RKO (cell line): ENCODE data around the gene ASAP2.

ENCODE experiments used
- DNase-seq: peaks from one replicate; pipeline ENCODE4 v3.0.0-alpha.2; 2016; ENCODE audit warnings: low spot score

Gene ASAP2

DNA sequence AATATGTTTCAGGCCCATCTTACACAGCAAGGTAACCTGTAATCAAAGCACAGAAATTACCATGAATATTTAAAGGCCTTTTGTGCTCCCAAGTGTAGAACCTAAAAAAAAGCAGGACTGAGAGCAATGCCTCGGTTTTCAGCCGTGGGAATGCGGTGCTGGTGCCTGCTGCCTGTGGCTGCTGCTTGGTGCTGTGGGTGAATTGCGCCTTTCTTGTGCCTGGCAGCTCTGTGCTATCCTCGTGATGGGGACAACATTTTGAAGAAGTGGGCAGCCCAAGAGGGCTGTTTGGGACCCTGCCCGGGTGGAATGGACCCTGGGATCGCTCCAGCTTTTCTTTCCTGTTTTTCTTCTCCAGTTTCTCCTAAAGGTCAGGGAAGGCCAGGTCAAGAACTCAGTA, 91.2 kb downstream of the ASAP2 start:
- DNase-seq: no peak

DNA sequence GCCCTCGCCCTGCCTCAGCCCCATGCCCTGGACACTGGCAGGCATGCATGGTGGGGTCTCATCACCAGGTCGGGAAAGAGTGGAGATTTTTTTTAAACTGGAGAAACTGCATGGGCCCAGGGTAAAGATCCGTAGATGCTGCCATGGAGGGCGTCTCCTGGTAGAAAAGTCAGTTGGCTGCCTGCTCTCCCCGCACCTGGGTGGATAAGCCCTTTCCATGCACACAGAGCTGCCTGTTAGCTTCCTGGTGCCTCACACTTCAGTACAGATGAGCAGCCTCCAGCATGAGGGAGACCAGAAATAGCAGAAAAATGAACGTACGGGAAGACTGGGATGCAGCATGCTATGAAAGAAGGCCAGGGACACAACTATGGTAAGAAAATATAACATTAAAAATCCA, 92.0 kb downstream of the ASAP2 start:
- no peak for DNase-seq

DNA sequence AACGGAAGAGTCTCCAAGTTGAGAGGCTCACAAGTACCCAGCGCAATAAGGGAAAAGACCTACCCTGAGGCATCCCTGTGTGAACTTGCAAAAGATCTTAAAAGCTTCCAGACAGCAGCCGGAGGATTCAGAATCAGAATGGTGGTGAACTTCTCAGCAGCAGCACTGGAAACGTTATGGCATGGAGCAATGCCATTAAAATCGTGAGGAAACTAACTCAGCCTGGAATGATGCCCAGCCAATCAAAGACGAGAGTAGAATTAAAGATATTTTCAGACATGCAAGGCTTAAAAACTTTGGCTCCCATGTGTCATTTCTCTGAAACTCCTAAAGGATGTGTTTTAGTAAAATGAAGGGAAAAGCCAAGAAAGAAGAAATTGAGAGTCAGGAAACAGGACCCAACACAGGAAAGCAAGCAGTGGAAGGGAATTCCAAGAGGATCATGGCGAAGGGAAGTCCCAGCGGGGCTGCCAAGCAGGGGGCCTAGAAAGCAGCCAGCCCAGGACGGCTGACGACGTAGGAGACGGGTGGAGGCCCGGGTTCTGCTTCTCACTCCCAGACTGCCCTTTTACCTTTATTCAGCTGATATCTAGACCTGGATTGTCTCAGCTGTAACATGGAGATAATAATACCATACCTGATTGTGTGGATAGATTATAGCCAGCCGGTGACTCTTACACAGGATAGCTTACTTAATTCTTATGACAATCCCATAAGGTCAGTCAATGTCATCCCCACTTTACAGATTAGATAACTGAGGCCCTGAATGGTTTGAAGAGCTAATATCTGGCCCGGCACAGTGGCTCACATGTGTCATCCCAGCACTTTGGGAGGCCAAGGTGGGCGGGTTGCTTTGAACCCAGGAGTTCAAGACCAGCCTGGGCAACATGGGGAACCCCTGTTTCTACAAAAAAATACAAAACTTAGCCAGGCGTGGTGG, 92.8 kb downstream of the ASAP2 start:
- no peak for DNase-seq

GRCh38 chr2:9300214-9300613, 93.6 kb downstream of the ASAP2 start:
- no peak for DNase-seq

GRCh38 chr2:9300829-9301453, 94.3 kb downstream of the ASAP2 start:
- no peak for DNase-seq

DNA sequence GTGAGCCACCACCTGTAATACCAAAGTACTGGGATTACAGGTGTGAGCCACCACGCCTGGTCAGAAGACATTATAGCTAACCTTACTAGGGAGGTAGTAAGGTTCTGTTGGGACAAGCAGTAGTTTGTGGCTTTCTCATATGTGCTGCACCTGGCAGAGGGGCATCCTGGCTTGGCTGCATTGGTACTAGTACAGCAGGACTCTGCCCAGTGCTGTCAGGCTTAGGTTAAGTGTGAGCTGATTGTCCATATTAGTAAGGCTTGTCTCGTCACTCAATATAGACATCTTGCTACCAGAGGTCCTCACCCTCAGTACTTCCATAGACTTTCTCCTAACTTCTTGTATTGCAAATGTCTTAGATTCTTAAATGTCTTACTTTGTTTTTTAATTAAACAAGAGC, 96.1 kb downstream of the ASAP2 start:
- no peak for DNase-seq

DNA sequence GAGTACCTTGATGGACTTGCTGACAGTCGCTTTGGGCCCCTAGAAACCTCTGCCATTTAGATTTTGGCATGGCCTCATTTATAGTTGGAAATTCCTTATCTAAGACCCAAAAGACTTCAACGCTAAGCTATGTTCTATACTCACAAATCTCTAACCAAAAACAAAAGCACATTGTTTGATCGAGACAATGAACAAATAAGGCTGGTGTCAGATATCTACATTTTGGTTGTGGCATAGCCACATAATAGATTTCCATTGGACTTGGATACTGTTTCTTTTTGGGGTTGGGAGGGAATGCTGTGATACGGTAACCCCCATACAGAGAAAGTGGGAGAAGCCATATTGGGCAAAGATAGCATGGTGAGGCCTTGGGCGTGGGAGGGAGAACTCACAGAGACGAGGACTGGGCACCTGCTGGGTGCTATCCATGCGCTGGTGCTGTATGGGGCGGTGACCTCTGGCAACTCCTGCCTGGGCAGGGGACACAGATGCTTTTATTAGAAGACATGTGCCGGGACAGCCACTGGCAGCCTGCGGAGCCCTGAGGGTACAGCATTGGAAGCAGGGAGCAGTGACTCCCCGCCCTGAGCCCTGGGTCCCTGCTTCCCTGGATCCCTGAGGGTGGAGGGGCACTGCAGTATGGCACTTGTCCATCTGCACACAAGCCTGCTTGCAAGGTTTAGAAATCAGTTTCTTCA, 97.1 kb downstream of the ASAP2 start:
- no peak for DNase-seq

- no peak for DNase-seq
Measured at GRCh38 chr2:9306911-9307310, 100.3 kb downstream of the ASAP2 start.

GRCh38 chr2:9307535-9307934, 100.9 kb downstream of the ASAP2 start:
- DNase-seq: no peak

- DNase-seq: no peak
Measured at GRCh38 chr2:9308186-9308955, 101.8 kb downstream of the ASAP2 start.

DNA sequence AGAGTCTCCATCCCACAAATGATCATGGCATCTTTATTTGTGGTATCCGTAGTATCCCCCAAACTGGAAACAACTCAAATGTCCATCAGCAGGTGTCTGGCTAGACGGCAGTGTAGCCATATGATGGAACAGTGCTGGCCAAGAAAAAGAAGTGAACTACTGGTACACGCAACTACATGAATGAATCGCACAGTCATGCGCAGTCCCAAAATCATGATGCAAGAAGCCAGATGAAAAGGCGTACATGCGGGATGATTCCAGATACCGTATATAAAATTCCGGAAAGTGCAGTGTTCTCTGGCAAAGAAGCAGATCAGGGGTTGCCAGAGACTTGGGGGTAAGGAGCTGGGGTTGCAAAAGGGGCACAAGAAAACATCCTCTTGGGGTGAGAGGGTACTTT, 102.5 kb downstream of the ASAP2 start:
- no peak for DNase-seq

DNA sequence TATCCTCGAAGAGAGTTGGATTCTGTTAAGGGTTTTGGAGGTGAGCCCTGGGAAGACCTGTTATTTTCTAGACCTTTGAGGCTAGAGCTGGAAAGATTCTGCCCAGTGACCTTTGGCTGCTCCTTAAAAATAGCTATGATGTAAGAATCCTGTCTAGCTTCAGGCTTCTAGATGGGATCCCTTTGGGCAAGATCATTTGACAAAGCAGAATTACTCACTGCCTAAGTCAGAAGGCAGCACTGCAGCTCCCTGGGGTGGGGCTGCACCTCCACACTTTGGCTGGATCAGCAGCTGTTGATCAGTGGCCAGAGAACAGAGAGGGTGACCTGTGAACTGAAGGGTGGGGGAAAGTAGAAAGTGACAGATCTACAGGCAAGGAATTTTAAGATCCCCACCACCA, 103.8 kb downstream of the ASAP2 start:
- DNase-seq: peak; percentile 50

DNA sequence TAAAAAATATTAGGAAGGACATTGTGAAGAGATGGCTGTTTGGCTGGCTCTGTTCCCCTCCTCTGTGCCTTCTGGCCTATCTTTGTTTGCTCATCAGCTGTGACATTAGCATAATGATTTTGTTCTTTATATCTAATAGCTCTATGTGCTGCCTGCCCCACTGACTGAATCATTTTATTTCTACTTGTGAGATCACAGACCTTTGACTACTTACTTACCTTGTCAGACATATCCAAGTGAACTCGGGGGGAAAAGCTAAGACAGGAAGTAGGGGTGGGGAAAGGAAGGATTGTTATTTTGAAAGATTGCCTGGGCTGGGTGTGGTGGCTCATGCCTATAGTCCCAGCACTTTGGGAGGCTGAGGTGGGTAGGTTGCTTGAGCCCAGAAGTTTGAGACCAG, 104.2 kb downstream of the ASAP2 start:
- no peak for DNase-seq

DNA sequence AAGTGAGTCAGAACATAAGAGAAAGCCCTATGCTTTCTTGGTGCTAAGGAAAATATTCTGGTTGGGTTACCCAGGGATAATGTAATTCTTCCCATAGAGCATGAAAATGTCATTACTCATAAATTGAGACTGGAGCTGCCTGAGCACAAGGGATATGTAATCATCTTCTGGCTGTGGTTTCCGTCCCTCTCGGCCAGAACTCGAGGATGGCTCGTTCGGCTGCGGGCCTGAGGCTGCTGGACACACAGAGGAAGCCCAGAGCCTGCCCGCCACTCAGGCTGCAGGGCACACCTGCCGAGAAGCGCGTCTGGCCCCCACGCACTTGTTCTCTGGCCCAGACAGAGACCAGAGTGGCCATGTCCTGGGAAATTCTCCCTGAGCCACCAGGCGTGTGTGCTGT, 104.9 kb downstream of the ASAP2 start:
- no peak for DNase-seq

DNA sequence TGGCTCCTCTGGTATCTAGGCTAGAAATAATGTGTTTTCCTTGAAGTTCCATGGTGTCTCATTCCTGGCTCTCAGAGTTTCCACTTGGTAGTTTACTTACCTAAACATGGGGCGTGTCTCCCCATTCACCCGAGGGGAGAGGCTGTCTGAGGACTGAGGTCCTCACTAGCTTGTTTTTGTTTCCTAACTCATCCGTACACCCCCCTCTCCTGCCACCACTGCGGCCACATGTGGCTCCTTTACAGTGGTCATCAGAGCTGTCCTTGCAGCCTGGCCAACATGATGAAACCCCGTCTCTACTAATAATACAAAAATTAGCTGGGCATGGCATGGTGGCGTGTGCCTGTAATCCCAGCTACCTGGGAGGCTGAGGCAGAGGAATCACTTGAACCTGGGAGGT, 106.0 kb downstream of the ASAP2 start:
- DNase-seq: no peak

- DNase-seq: no peak
Measured at GRCh38 chr2:9313443-9313842, 106.8 kb downstream of the ASAP2 start.

DNA sequence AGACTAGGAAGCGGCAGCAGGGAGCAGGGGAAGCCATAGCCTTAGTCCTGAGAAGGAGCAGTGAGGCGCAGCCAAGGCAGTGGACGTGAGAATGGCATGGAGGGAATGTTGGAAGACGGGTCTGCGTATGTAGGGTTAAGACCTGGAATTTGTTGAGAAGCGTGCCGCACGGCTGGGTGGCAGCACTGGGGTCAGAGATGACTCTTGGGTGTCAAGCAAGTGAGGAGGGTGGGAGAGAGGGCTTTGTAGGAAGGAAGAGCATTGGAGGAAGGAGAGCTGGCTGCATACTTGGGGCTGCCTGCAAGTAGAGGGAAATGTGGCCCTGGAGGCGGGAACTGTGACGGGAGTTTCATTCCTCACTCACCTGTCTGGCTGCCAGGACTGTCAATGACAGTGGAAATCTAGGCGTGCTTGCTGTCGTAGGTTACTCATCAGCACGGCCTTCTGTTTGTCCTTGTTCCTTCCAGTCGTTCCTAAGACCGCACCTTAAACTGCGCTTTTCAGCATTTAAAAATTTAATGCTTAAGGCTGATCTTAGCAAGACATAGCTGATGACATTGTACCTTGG, 108.8 kb downstream of the ASAP2 start:
- DNase-seq: no peak

GRCh38 chr2:9317559-9317958, 110.9 kb downstream of the ASAP2 start:
- no peak for DNase-seq

- DNase-seq: no peak
Measured at GRCh38 chr2:9318461-9319337, 112.1 kb downstream of the ASAP2 start.

- no peak for DNase-seq
Measured at GRCh38 chr2:9319338-9319715, 112.7 kb downstream of the ASAP2 start.

DNA sequence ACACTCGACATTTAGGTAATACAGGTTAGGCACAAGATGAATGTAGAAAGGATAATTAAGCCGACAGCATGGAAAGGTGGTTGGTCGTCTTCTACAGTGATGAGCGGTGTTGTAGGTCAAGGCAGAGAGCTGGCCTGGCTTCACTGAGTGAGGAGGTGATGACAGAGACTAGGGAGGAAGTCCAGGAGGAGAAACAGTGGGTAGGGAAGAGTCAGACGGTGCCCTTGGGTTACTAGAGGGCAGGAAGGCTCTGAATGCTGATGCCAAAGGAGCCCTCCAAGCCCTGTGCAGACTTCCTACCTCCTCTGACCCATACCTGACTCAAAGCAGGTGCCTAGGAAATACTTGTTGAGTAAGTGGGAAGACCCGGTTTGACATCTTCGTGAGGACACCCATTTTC, 116.0 kb downstream of the ASAP2 start:
- no peak for DNase-seq
